ENCODE results near the gene NEDD4.

DNA sequence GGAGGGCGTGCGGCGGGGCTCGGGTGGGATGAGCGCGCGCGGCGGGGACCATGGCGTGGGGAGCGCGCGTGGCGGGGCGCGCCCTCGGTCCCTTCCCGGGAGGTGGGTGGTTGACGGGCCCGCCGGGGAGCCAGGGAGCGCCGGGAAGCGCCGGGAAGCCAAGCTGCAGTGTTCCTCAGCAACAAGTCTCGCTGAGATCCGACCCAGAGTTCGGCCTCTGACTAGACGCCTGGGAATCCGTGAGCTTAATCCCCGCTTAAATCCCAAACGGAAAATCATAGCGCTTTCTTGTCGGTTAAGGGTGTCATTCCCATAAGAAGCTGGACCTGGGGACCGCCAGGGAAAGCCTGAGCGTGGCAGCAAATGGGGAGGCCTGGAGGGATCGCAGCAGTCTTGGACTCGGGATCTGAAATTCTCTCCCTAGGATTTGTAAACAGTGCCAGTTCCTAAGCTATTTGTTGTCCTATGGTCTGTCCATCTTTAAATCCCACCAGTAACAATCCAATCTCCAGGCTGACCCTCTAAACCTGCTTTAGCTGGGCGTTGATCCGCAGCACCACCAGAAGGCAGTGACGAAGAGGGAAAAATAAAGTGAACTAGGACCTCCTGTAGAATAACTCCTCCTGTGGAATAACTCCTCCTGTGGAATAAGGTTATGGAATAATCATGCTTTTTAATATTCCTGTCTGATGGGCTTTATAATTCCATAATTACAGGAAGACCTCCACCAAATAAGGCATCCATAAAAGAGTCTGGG is 570 bp upstream of the NEDD4 start:
- TF ChIP-seq, protein P1, sequence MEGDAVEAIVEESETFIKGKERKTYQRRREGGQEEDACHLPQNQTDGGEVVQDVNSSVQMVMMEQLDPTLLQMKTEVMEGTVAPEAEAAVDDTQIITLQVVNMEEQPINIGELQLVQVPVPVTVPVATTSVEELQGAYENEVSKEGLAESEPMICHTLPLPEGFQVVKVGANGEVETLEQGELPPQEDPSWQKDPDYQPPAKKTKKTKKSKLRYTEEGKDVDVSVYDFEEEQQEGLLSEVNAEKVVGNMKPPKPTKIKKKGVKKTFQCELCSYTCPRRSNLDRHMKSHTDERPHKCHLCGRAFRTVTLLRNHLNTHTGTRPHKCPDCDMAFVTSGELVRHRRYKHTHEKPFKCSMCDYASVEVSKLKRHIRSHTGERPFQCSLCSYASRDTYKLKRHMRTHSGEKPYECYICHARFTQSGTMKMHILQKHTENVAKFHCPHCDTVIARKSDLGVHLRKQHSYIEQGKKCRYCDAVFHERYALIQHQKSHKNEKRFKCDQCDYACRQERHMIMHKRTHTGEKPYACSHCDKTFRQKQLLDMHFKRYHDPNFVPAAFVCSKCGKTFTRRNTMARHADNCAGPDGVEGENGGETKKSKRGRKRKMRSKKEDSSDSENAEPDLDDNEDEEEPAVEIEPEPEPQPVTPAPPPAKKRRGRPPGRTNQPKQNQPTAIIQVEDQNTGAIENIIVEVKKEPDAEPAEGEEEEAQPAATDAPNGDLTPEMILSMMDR (IDR thresholded peaks at IDR 0.05), result no peak
- TF ChIP-seq POLR2AphosphoS5 (IDR thresholded peaks at IDR 0.05) (no peak), POLR2A (IDR thresholded peaks at IDR 0.05) (no peak)
